Measurements from ENCODE around the gene ARAF. TPM values are rescaled to one million over a fixed set of nuclear protein-coding genes. Genes with fewer than 3 reads are reported as not detected.

ARAF gene
- total RNA-seq, 1 experiment from 2014 or later: 31.1 TPM

DNA sequence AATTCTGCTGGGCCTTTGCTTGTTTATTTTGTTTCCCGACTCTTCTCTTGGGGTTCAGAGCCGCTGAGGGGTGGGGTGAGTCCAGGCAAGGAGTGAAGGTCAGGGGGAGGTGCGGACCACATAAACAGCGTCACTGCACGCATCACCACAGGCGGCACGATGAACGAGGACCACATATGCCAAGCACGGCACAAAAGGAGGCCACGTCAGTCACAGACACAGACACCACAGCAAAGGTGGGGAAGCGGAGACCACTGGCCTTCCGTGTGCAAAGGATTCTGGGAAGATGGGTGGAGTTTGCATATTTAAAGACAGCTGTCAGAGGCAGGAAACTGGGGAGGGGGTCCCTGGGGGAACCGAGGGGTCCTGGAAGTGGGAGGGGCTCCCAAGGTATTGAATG lies 10.9 kb downstream of the ARAF start:
- Histone ChIP-seq H3K9me3 (ENCODE audit: insufficient read depth, low read depth) (no peaks in the 10 kb centered on the region), H3K79me2 (ENCODE audit: low read depth) (no peaks in the 10 kb centered on the region), H3K36me3 (ENCODE audit: low read depth) (no peaks in the 10 kb centered on the region), H3K9me2 (ENCODE audit: insufficient read depth) (no peaks in the 10 kb centered on the region), H3K27ac (no peak overlapping the region), H2AFZ (no peak overlapping the region), H3F3A (ENCODE audit: insufficient read depth, low read depth) (no peaks in the 10 kb centered on the region), H3K4me2 (no peak overlapping the region), H3K27me3 (ENCODE audit: insufficient read depth, low read depth) (no peaks in the 10 kb centered on the region), H3K4me3 (no peak overlapping the region), H4K20me1 (ENCODE audit: insufficient read depth) (no peaks in the 10 kb centered on the region), H3K4me1 (replicated peaks; ENCODE audit: insufficient read depth) (no peaks in the 10 kb centered on the region)
- ChIA-PET POLR2A (ENCODE audit: unreplicated experiment) (no interaction called here), CTCF (no interaction called here)
- TF ChIP-seq CTCF (conservative IDR thresholded peaks at IDR 0.05) (no peak), EZH2 (IDR thresholded peaks at IDR 0.05; ENCODE audit: low read depth) (no peak)
- BruUV-seq (replicated peaks): no TSS peak
- intact Hi-C loops (cut with micrococcal nuclease; ENCODE audit: unreplicated experiment): no loop called here
- DNase-seq: no peak

GRCh38 chrX:47572773-47573340 lies 11.9 kb downstream of the ARAF start:
- H3K27me3 ChIP-seq (ENCODE audit: insufficient read depth, low read depth): no peaks in the 10 kb centered on the region
- TF ChIP-seq EZH2 (IDR thresholded peaks at IDR 0.05; ENCODE audit: low read depth) (no peak), CTCF (conservative IDR thresholded peaks at IDR 0.05) (no peak)
- intact Hi-C loops (cut with micrococcal nuclease; ENCODE audit: unreplicated experiment): no loop called here
- ChIA-PET CTCF (no interaction called here), POLR2A (ENCODE audit: unreplicated experiment) (no interaction called here)
- H3K4me1 ChIP-seq (replicated peaks; ENCODE audit: insufficient read depth): no peaks in the 10 kb centered on the region
- no peak for DNase-seq
- no peaks in the 10 kb centered on the region for H3K36me3 ChIP-seq (ENCODE audit: low read depth)
- no peaks in the 10 kb centered on the region for H3F3A ChIP-seq (ENCODE audit: insufficient read depth, low read depth)
- H2AFZ ChIP-seq: no peak overlapping the region
- no peaks in the 10 kb centered on the region for H4K20me1 ChIP-seq (ENCODE audit: insufficient read depth)
- BruUV-seq (replicated peaks): no TSS peak
- H3K4me2 ChIP-seq: no peak overlapping the region
- no peaks in the 10 kb centered on the region for H3K9me2 ChIP-seq (ENCODE audit: insufficient read depth)
- no peaks in the 10 kb centered on the region for H3K79me2 ChIP-seq (ENCODE audit: low read depth)
- no peak overlapping the region for H3K4me3 ChIP-seq
- no peaks in the 10 kb centered on the region for H3K9me3 ChIP-seq (ENCODE audit: insufficient read depth, low read depth)
- H3K27ac ChIP-seq: no peak overlapping the region

GRCh38 chrX:47573341-47574075 lies 12.5 kb downstream of the ARAF start:
- intact Hi-C loops (cut with micrococcal nuclease; ENCODE audit: unreplicated experiment): no loop called here
- Histone ChIP-seq H3K4me1 (replicated peaks; ENCODE audit: insufficient read depth) (no peaks in the 10 kb centered on the region), H3K36me3 (ENCODE audit: low read depth) (no peaks in the 10 kb centered on the region), H3K9me2 (ENCODE audit: insufficient read depth) (no peaks in the 10 kb centered on the region), H4K20me1 (ENCODE audit: insufficient read depth) (no peaks in the 10 kb centered on the region), H3K9me3 (ENCODE audit: insufficient read depth, low read depth) (no peaks in the 10 kb centered on the region), H3K79me2 (ENCODE audit: low read depth) (no peaks in the 10 kb centered on the region), H2AFZ (no peak overlapping the region), H3K4me2 (no peak overlapping the region), H3K27me3 (ENCODE audit: insufficient read depth, low read depth) (no peaks in the 10 kb centered on the region), H3F3A (ENCODE audit: insufficient read depth, low read depth) (no peaks in the 10 kb centered on the region), H3K4me3 (no peak overlapping the region), H3K27ac (no peak overlapping the region)
- ChIA-PET CTCF (no interaction called here), POLR2A (ENCODE audit: unreplicated experiment) (no interaction called here)
- DNase-seq: no peak
- TF ChIP-seq CTCF (conservative IDR thresholded peaks at IDR 0.05): no peak
- TF ChIP-seq EZH2 (IDR thresholded peaks at IDR 0.05; ENCODE audit: low read depth): no peak
- BruUV-seq (replicated peaks): no TSS peak
